ENCODE data around the gene ITPKC.

ITPKC gene

GRCh38 chr19:40709817-40710216 lies 7.1 kb upstream of the ITPKC start:
- Histone ChIP-seq H3K79me2 (ENCODE audit: insufficient read depth, low read length) (peaks cover 5% of the 10 kb centered on the region; the same call in 1 of the 2 replicates), H3K4me2 (ENCODE audit: insufficient read depth, low read length) (no peak overlapping the region), H3K4me1 (ENCODE audit: insufficient read depth, low read length) (peaks cover 10% of the 10 kb centered on the region), H3K4me3 (ENCODE audit: low read depth in 1 of 2, low read length in 2 of 2) (no peak overlapping the region), H3K27ac (ENCODE audit: low read length) (no peak overlapping the region), H3K27me3 (ENCODE audit: insufficient read depth, low read length, poor library complexity) (no peaks in the 10 kb centered on the region), H3K36me3 (ENCODE audit: insufficient read depth, low read length) (peaks cover 14% of the 10 kb centered on the region), H4K20me1 (ENCODE audit: insufficient read depth, low read length) (no peaks in the 10 kb centered on the region), H2AFZ (ENCODE audit: low read depth, low read length) (no peak overlapping the region), H3K9me3 (ENCODE audit: insufficient read depth, low read length, severe bottlenecking) (no peaks in the 10 kb centered on the region), H3K9ac (ENCODE audit: low read depth, low read length) (no peak overlapping the region)
- ATAC-seq (ENCODE audit: insufficient read depth, low read depth) (no peak), DNase-seq (no peak)
- TF ChIP-seq CTCF (IDR thresholded peaks at IDR 0.05; ENCODE audit: borderline replicate concordance, extremely low read depth, low read length, poor library complexity, severe bottlenecking) (no peak), EZH2 (IDR thresholded peaks at IDR 0.05; ENCODE audit: borderline replicate concordance, low read depth, low read length, severe bottlenecking) (no peak)

DNA sequence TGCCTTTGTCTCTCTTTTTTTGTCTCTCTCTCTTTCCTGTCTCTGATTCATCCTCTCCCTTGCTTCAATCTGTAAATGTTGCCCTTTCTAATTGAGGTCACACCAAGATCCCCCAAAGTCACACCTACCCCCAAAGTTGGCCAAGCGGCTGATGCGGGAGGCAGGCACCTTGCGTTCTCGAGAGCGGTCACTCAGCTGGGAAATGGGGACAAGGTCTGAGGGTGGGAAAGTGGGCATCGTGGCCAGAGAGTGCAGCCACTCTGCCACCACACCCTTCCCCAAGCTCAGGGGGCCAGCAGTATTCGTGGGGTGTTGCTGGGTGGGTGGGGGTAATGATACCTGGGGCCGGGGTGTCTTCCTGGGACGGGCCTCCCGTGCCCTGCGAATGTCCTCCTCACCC lies 3.0 kb upstream of the ITPKC start:
- peak overlapping the region; percentile 80; the same call in 1 of the 2 replicates for H3K9ac ChIP-seq (ENCODE audit: low read depth, low read length)
- peaks cover 33% of the 10 kb centered on the region for H3K79me2 ChIP-seq (ENCODE audit: insufficient read depth, low read length)
- H3K9me3 ChIP-seq (ENCODE audit: insufficient read depth, low read length, severe bottlenecking) = no peaks in the 10 kb centered on the region
- no peak for DNase-seq
- peaks cover 43% of the 10 kb centered on the region for H3K4me1 ChIP-seq (ENCODE audit: insufficient read depth, low read length)
- ATAC-seq (ENCODE audit: insufficient read depth, low read depth) = no peak
- H3K27me3 ChIP-seq (ENCODE audit: insufficient read depth, low read length, poor library complexity) = no peaks in the 10 kb centered on the region
- H3K4me3 ChIP-seq (ENCODE audit: low read depth in 1 of 2, low read length in 2 of 2) = peak overlapping the region in 1 of 2 experiments; percentile 84; a peak in 1 of 4 replicates
- no peak overlapping the region for H2AFZ ChIP-seq (ENCODE audit: low read depth, low read length)
- no peak for TF ChIP-seq EZH2 (IDR thresholded peaks at IDR 0.05; ENCODE audit: borderline replicate concordance, low read depth, low read length, severe bottlenecking)
- no peak for TF ChIP-seq CTCF (IDR thresholded peaks at IDR 0.05; ENCODE audit: borderline replicate concordance, extremely low read depth, low read length, poor library complexity, severe bottlenecking)
- no peak overlapping the region; the same call in 1 of the 2 replicates for H3K27ac ChIP-seq (ENCODE audit: low read length)
- peak overlapping the region; percentile 96 for H3K4me2 ChIP-seq (ENCODE audit: insufficient read depth, low read length)
- no peaks in the 10 kb centered on the region for H4K20me1 ChIP-seq (ENCODE audit: insufficient read depth, low read length)
- peaks cover 4% of the 10 kb centered on the region; the same call in 1 of the 2 replicates for H3K36me3 ChIP-seq (ENCODE audit: insufficient read depth, low read length)

DNA sequence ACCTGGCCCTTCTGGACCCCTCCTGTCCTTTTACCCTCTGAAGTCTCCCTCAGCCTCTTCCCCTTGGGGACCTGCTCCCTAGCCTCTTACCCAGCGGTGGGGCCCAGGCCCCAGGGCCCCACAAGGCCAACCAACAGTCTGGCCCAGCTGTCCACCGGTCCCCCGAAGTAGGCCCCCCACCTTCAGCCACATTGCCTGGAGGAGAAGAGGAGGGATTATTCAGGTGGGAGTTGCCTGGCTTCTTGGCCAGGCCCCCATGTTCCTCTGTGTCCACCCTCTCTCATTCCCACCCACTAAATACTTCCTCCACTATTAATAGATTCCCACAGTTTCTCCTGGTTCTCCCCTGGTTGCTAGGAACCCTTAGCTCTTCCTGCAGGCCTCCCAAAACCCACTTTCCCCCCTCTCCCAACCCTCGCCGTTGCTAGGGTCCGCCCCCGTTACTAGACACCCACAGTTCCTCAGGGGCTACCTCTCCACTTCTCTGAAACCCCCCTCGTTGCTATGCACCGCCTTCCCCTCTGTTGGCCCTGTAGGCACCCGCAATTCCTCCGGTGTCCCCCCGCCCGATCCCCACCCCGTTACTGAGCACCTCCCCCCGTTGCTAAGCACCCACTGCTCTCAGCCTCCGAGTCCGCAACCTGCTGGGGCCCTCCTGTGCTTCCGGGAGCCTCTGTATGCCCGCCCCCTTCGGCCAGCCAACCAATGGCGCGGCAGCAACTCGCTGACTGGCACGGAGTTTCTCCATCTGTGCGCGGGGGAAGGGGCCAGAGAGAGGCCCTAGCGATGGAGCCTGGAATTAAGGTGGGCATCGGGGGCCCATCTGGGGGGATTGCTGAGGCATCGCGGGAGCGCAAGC lies 2.2 kb upstream of the ITPKC start:
- H2AFZ ChIP-seq (ENCODE audit: low read depth, low read length) = peak overlapping the region; percentile 80
- peak overlapping the region; percentile 72 for H3K27ac ChIP-seq (ENCODE audit: low read length)
- H3K9me3 ChIP-seq (ENCODE audit: insufficient read depth, low read length, severe bottlenecking) = no peaks in the 10 kb centered on the region
- peak; percentile 96 for DNase-seq
- peak; percentile 91 for ATAC-seq (ENCODE audit: insufficient read depth, low read depth)
- peak overlapping the region; percentile 80 for H3K9ac ChIP-seq (ENCODE audit: low read depth, low read length)
- TF ChIP-seq CTCF (IDR thresholded peaks at IDR 0.05; ENCODE audit: borderline replicate concordance, extremely low read depth, low read length, poor library complexity, severe bottlenecking) = peak; percentile 21
- TF ChIP-seq EZH2 (IDR thresholded peaks at IDR 0.05; ENCODE audit: borderline replicate concordance, low read depth, low read length, severe bottlenecking) = no peak
- H3K79me2 ChIP-seq (ENCODE audit: insufficient read depth, low read length) = peaks cover 40% of the 10 kb centered on the region
- peak overlapping the region; percentile 30 to 84; a peak in 3 of 4 replicates for H3K4me3 ChIP-seq (ENCODE audit: low read depth in 1 of 2, low read length in 2 of 2)
- no peaks in the 10 kb centered on the region for H3K27me3 ChIP-seq (ENCODE audit: insufficient read depth, low read length, poor library complexity)
- peak overlapping the region; percentile 96 for H3K4me2 ChIP-seq (ENCODE audit: insufficient read depth, low read length)
- H3K36me3 ChIP-seq (ENCODE audit: insufficient read depth, low read length) = peaks cover 4% of the 10 kb centered on the region; the same call in 1 of the 2 replicates
- peaks cover 2% of the 10 kb centered on the region; the same call in 1 of the 2 replicates for H4K20me1 ChIP-seq (ENCODE audit: insufficient read depth, low read length)
- peaks cover 50% of the 10 kb centered on the region for H3K4me1 ChIP-seq (ENCODE audit: insufficient read depth, low read length)
